ENCODE results near the gene RHBDD1. TPM values are rescaled to one million over a fixed set of nuclear protein-coding genes. Genes with fewer than 3 reads are reported as not detected.
A peak's percentile ranks its signal among the peaks of the same experiment; 100 is the strongest.

Gene RHBDD1
- polyA plus RNA-seq, 1 of the 3 experiments (the other 2 are of a cell fraction): 10.3 TPM

DNA sequence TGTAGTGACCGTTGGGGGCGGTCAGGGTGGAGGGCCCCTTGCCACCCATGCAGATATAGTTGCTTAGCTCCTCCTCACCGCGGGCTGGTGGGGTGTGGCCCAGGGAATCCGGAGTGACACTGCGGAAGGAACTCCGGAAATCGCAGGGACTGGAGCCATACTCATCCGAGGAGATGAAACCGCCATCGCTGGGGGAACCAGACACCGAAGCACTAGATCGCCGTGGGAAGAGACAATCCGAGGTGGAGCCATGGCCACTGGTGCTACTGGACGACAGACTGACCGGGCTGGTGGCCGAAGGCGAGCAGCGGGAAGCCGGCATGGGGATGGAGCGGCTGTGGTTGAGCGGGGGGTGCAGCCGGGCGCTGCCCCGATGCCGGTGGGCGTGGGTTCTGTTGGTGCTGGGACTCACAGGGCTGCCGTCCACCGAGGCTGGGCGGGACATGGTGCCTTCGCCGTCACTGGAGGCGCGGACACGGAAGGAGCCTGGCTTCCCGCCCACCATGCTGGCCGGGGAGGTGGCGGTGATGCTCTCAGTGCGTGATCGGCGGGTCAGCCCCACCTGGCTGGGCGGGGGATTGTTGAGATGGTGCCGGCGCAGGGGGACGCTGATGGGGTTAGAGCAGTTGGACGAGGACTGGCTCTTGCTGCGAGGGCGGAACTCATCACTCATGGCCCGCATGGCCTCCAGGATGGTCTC, 38.4 kb upstream of the RHBDD1 start (continued):
- TF ChIP-seq TCF12 (IDR thresholded peaks at IDR 0.05) (no peak), POLR2AphosphoS5 (IDR thresholded peaks at IDR 0.05; ENCODE audit: low read depth, low read length) (no peak), EZH2phosphoT487 (IDR thresholded peaks at IDR 0.05; ENCODE audit: borderline replicate concordance, low read depth) (no peak), CTCF (IDR thresholded peaks at IDR 0.05) (no peak), RAD21 (IDR thresholded peaks at IDR 0.05; ENCODE audit: low read length) (no peak), YY1 (IDR thresholded peaks at IDR 0.05; ENCODE audit: low read depth) (no peak), RCOR1 (IDR thresholded peaks at IDR 0.05; ENCODE audit: low read length) (no peak), EP300 (IDR thresholded peaks at IDR 0.05; ENCODE audit: borderline replicate concordance in 1 of 2, low read depth in 1 of 2, low read length in 1 of 2) (no peak), TAF1 (IDR thresholded peaks at IDR 0.05; ENCODE audit: borderline replicate concordance, low read depth, low read length) (no peak)

GRCh38 chr2:226797989-226798421, 37.8 kb upstream of the RHBDD1 start:
- Histone ChIP-seq H3K9me3 (no peaks in the 10 kb centered on the region), H3K4me2 (peak overlapping the region; percentile 90), H3K9ac (peak overlapping the region; percentile 91; the same call in 1 of the 2 replicates), H2AFZ (ENCODE audit: low read depth) (no peak overlapping the region), H3K9me2 (no peaks in the 10 kb centered on the region), H3K4me3 (ENCODE audit: low read depth in 2 of 2, low read length in 1 of 2) (peak overlapping the region; percentile 79 to 90), H3K4me1 (ENCODE audit: control insufficient read depth in 1 of 2, insufficient read depth in 2 of 2, low read depth in 1 of 2, low read length in 1 of 2) (peaks cover 7 to 21% of the 10 kb centered on the region in 2 experiments), H3K27ac (ENCODE audit: low read depth in 2 of 2, low read length in 1 of 2) (no peak overlapping the region), H3F3A (replicated peaks; ENCODE audit: insufficient read depth) (peaks cover 9% of the 10 kb centered on the region), H3K27me3 (ENCODE audit: insufficient read depth) (no peaks in the 10 kb centered on the region), H3K79me2 (ENCODE audit: insufficient read depth) (peaks cover 66% of the 10 kb centered on the region), H4K20me1 (ENCODE audit: insufficient read depth) (peaks cover 10% of the 10 kb centered on the region; the same call in 1 of the 2 replicates), H3K36me3 (replicated peaks in 1 of 2; ENCODE audit: control insufficient read depth in 1 of 2, insufficient read depth in 2 of 2, low read length in 1 of 2) (peaks cover 0 to 33% of the 10 kb centered on the region in 2 experiments)
- CTCF ChIA-PET: interaction anchor here (0.9 to 3.3 kb wide), 5 partner anchors 8 to 909 kb away, joined by 3 to 22 read pairs (median 3); no protein-coding TSS in a partner anchor
- 91% methylated on average over 19 of the region's 23 CpGs for WGBS (ENCODE audit: low lambda C conversion rate)
- TF ChIP-seq RFX5 (IDR thresholded peaks at IDR 0.05; ENCODE audit: low read length): no peak
- TF ChIP-seq GABPA (IDR thresholded peaks at IDR 0.05; ENCODE audit: low read depth): no peak
- no peak for DNase-seq
- POLR2A ChIA-PET: no interaction called here

DNA sequence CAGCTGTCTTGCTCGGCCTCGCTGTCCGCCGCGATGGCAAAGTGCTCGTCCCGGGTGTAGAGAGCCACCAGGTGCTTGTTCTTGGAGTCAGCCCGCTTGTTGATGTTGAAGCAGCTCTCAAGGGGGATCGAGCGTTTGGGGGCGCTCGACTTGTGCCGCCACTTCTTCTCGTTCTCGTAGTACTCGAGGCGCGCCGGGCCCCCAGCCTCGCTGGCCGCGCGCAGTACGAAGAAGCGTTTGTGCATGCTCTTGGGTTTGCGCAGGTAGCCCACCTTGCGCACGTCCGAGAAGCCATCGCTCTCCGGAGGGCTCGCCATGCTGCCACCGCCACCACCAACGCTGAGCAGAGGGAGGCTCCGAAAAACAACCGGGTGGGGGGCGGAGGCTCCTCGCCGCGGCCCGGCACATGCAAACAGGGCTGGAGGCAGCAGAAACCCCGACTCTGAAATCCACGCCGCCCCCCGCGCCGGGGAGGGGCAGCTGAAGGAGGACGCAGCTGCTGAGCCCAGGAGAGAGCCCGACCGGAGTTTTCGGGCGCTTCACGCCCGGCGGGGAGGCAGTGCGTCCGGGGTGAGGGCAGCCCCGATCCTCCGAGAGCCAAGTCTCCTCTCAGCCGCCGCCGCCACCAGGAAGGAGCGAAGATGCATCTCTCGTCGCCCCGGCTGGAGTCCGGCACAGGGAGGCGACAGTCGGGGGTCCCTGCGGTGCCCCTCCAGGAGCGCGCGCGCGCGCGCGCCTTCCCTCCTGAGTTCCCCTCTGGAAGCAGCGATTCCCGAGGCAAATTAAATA, 37.2 kb upstream of the RHBDD1 start:
- Histone ChIP-seq H3K9ac (peak overlapping the region; percentile 91), H3K4me2 (peak overlapping the region; percentile 90), H3K9me2 (no peaks in the 10 kb centered on the region), H3K9me3 (no peaks in the 10 kb centered on the region), H3K27ac (ENCODE audit: low read depth in 2 of 2, low read length in 1 of 2) (peak overlapping the region in 1 of 2 experiments; percentile 74; a peak in 2 of 4 replicates), H3K4me3 (ENCODE audit: low read depth in 2 of 2, low read length in 1 of 2) (peak overlapping the region; percentile 79 to 90), H3K79me2 (ENCODE audit: insufficient read depth) (peaks cover 60% of the 10 kb centered on the region), H2AFZ (ENCODE audit: low read depth) (peak overlapping the region; percentile 78), H3K4me1 (ENCODE audit: control insufficient read depth in 1 of 2, insufficient read depth in 2 of 2, low read depth in 1 of 2, low read length in 1 of 2) (peaks cover 3 to 20% of the 10 kb centered on the region in 2 experiments; a peak in 3 of 4 replicates), H3F3A (replicated peaks; ENCODE audit: insufficient read depth) (peaks cover 10% of the 10 kb centered on the region), H4K20me1 (ENCODE audit: insufficient read depth) (peaks cover 10% of the 10 kb centered on the region; the same call in 1 of the 2 replicates), H3K27me3 (ENCODE audit: insufficient read depth) (no peaks in the 10 kb centered on the region), H3K36me3 (replicated peaks in 1 of 2; ENCODE audit: control insufficient read depth in 1 of 2, insufficient read depth in 2 of 2, low read length in 1 of 2) (peaks cover 0 to 33% of the 10 kb centered on the region in 2 experiments)
- ChIA-PET CTCF (interaction anchor here (0.6 to 3.3 kb wide), 14 partner anchors 9 to 1130 kb away, joined by 3 to 22 read pairs (median 3); partner anchors contain the start of gene RHBDD1), POLR2A (no interaction called here)
- WGBS (ENCODE audit: low lambda C conversion rate): 41% methylated on average over 26 of the region's 80 CpGs
- TF ChIP-seq USF1 (IDR thresholded peaks at IDR 0.05; ENCODE audit: borderline replicate concordance, low read depth) (no peak), CTCF (IDR thresholded peaks at IDR 0.05) (no peak), MAX (IDR thresholded peaks at IDR 0.05; ENCODE audit: low read depth) (peak; percentile 30; the same call in 1 of the 2 replicates), YY1 (IDR thresholded peaks at IDR 0.05; ENCODE audit: low read depth) (no peak), FOSL2 (IDR thresholded peaks at IDR 0.05; ENCODE audit: borderline replicate concordance, low read depth) (no peak)
- peak; percentile 74 for DNase-seq

Measured in SK-N-SH (cell line).